IMR-90 (cell line): Measurements from ENCODE around the gene KCNH4. TPM values are rescaled to one million over a fixed set of nuclear protein-coding genes. Genes with fewer than 3 reads are reported as not detected.

Experiments
- ATAC-seq: fragments of 200-7000 bp; cut with Tn5 transposase; 2 replicates; pipeline ENCODE4 v1.9.1; 2020; ENCODE audit warnings: low read depth, mild to moderate bottlenecking, moderate library complexity
- BruUV-seq: library from RNA; stranded (reverse); fragments of 400-500 nt; replicated peaks from 2 replicates; lab custom pipeline; 2021; lab: Mats Ljungman, UMichigan
- CTCF ChIA-PET: fragments of 300-600 bp; formaldehyde crosslinking; extraction: SDS; loops from one replicate; lab custom pipeline; 2021; ENCODE audit warnings: antibody characterized with exemption; lab: Yijun Ruan, JAX
- POLR2A ChIA-PET: fragments of 300-600 bp; sonication (Branson Sonifier 250); formaldehyde crosslinking; loops from one replicate; lab custom pipeline; 2022; ENCODE audit warnings: antibody characterized with exemption; ENCODE audit not compliant: unreplicated experiment; lab: Charles Lee
- DNase-seq: peaks from one replicate; pipeline ENCODE4 v3.0.0; 2013
- H2AFZ ChIP-seq: replicated peaks from 2 replicates; pipeline ENCODE3; 2013; ENCODE audit warnings: low read length, mild to moderate bottlenecking; ENCODE audit not compliant: poor library complexity
- H2AK5ac ChIP-seq: 2 replicates; pipeline ENCODE4 v1.6.1; 2013; ENCODE audit warnings: low read depth, low read length, inconsistent platforms
- H2AK9ac ChIP-seq: replicated peaks from 2 replicates; pipeline ENCODE3; 2013; ENCODE audit warnings: mild to moderate bottlenecking, low read depth, low read length, moderate library complexity; ENCODE audit not compliant: poor library complexity
- H2BK120ac ChIP-seq: 2 replicates; pipeline ENCODE4 v1.6.1; 2013; ENCODE audit warnings: low read depth, low read length, inconsistent platforms
- H2BK15ac ChIP-seq: 3 replicates; pipeline ENCODE4 v1.6.1; 2013; ENCODE audit warnings: low read depth, low read length, inconsistent platforms
- H2BK20ac ChIP-seq: 2 replicates; pipeline ENCODE4 v1.6.1; 2013; ENCODE audit warnings: low read depth, mild to moderate bottlenecking, inconsistent platforms, low read length, moderate library complexity
- H2BK5ac ChIP-seq: 2 replicates; pipeline ENCODE4 v1.6.1; 2013; ENCODE audit warnings: mild to moderate bottlenecking, low read depth, low read length, inconsistent platforms; ENCODE audit not compliant: poor library complexity, severe bottlenecking
- H3K14ac ChIP-seq: replicated peaks from 2 replicates; pipeline ENCODE4 v1.6.1; 2013; ENCODE audit warnings: low read depth, low read length, inconsistent platforms
- H3K18ac ChIP-seq: 2 replicates; pipeline ENCODE4 v1.6.1; 2013; ENCODE audit warnings: low read depth, low read length, control low read depth
- H3K23ac ChIP-seq: 2 replicates; pipeline ENCODE4 v1.6.1; 2013; ENCODE audit warnings: low read depth, low read length, inconsistent platforms
- H3K27ac ChIP-seq: 2 replicates; pipeline ENCODE4 v1.5.1; 2013; ENCODE audit warnings: mild to moderate bottlenecking, control low read depth, low read length; ENCODE audit not compliant: insufficient read depth
- H3K27me3 ChIP-seq: 2 replicates; pipeline ENCODE4 v1.6.1; 2013; ENCODE audit warnings: low read length; ENCODE audit not compliant: control insufficient read depth, insufficient read depth
- H3K36me3 ChIP-seq: 2 replicates; pipeline ENCODE4 v1.6.1; 2013; ENCODE audit warnings: low read length, mixed read lengths; ENCODE audit not compliant: control insufficient read depth, insufficient read depth
- H3K4ac ChIP-seq: 2 replicates; pipeline ENCODE4 v1.6.1; 2013; ENCODE audit warnings: low read depth, low read length, inconsistent platforms
- H3K4me1 ChIP-seq: 2 replicates; pipeline ENCODE4 v1.6.1; 2013; ENCODE audit warnings: low read length, mixed read lengths; ENCODE audit not compliant: control insufficient read depth, insufficient read depth
- H3K4me2 ChIP-seq: 2 replicates; pipeline ENCODE4 v1.6.1; 2013; ENCODE audit warnings: low read depth, mild to moderate bottlenecking, control low read depth, low read length, moderate library complexity
- H3K4me3 ChIP-seq: 2 replicates; pipeline ENCODE4 v1.5.1; 2013; ENCODE audit warnings: low read depth, mild to moderate bottlenecking, control low read depth, low read length, moderate library complexity; ENCODE audit not compliant: insufficient read depth
- H3K56ac ChIP-seq: 2 replicates; pipeline ENCODE4 v1.6.1; 2013; ENCODE audit warnings: low read length, inconsistent platforms; ENCODE audit not compliant: insufficient read depth; ENCODE audit errors: extremely low read depth
- H3K79me1 ChIP-seq, 2 experiments: 2 replicates each; pipeline ENCODE4 v1.6.1; 2013; ENCODE audit warnings: low read length in 2 of 2, inconsistent platforms in 1 of 2, low read depth in 1 of 2
- H3K9ac ChIP-seq: 2 replicates; pipeline ENCODE4 v1.6.1; 2013; ENCODE audit warnings: low read depth, low read length, control low read depth
- H3K9me1 ChIP-seq: 2 replicates; pipeline ENCODE4 v1.6.1; 2013; ENCODE audit warnings: low read length, inconsistent platforms; ENCODE audit not compliant: insufficient read depth
- H3K9me3 ChIP-seq: 2 replicates; pipeline ENCODE4 v1.6.1; 2013; ENCODE audit warnings: low read length; ENCODE audit not compliant: control insufficient read depth, insufficient read depth
- H4K20me1 ChIP-seq: 2 replicates; pipeline ENCODE4 v1.6.1; 2013; ENCODE audit warnings: low read length, inconsistent platforms; ENCODE audit not compliant: insufficient read depth
- H4K5ac ChIP-seq: 2 replicates; pipeline ENCODE4 v1.6.1; 2013; ENCODE audit warnings: mild to moderate bottlenecking, low read depth, low read length, control low read depth
- H4K8ac ChIP-seq, 2 experiments: 2 replicates each; pipeline ENCODE4 v1.6.1; 2013; ENCODE audit warnings: low read depth in 2 of 2, low read length in 2 of 2, control low read depth in 1 of 2, inconsistent platforms in 1 of 2
- H4K91ac ChIP-seq: 2 replicates; pipeline ENCODE4 v1.6.1; 2013; ENCODE audit warnings: low read depth, low read length, inconsistent platforms; ENCODE audit not compliant: insufficient read depth
- BHLHE40 ChIP-seq: fragments of 150-350 bp; IDR thresholded peaks from 2 replicates; pipeline ENCODE4 v1.6.1; 2016; ENCODE audit warnings: mild to moderate bottlenecking, low read depth, low read length
- CEBPB ChIP-seq: IDR thresholded peaks from 2 replicates; pipeline ENCODE4 v1.6.1; 2012; ENCODE audit warnings: low read depth, low read length, improper control_type of control experiment
- FOS ChIP-seq: fragments of 150-350 bp; IDR thresholded peaks from 2 replicates; pipeline ENCODE4 v1.6.1; 2016; ENCODE audit warnings: low read depth, low read length
- MAZ ChIP-seq: IDR thresholded peaks from 2 replicates; pipeline ENCODE4 v1.6.1; 2012; ENCODE audit warnings: low read depth, mild to moderate bottlenecking, low read length, improper control_type of control experiment, moderate library complexity, borderline replicate concordance
- MXI1 ChIP-seq: IDR thresholded peaks from 2 replicates; pipeline ENCODE4 v1.6.1; 2012; ENCODE audit warnings: low read depth, mild to moderate bottlenecking, low read length, moderate library complexity, borderline replicate concordance
- POLR2A ChIP-seq: IDR thresholded peaks from 2 replicates; pipeline ENCODE4 v1.6.1; 2012; ENCODE audit warnings: mild to moderate bottlenecking, low read depth, low read length
- RAD21 ChIP-seq: IDR thresholded peaks from 2 replicates; pipeline ENCODE4 v1.6.1; 2012; ENCODE audit warnings: low read length, improper control_type of control experiment
- RCOR1 ChIP-seq: IDR thresholded peaks from 2 replicates; pipeline ENCODE4 v1.6.1; 2012; ENCODE audit warnings: mild to moderate bottlenecking, low read length, improper control_type of control experiment; ENCODE audit not compliant: insufficient replicate concordance
- SMC3 ChIP-seq: fragments of 150-350 bp; IDR thresholded peaks from 2 replicates; pipeline ENCODE4 v1.6.1; 2016; ENCODE audit warnings: low read depth, mild to moderate bottlenecking, antibody characterized with exemption, low read length, moderate library complexity
- WGBS, 2 experiments: methylation state at CpG; one replicate each; pipeline versions ENCODE4 v1.1.5 to v1.1.7; 2013; ENCODE audit warnings: missing lambda C conversion rate in 2 of 2; ENCODE audit not compliant: insufficient read length in 1 of 2; ENCODE audit errors: extremely low coverage in 2 of 2; 5-methylcytosine and 5-hydroxymethylcytosine counted together
- dilution Hi-C: fragments of 300-500 bp; cut with HindIII; formaldehyde crosslinking; loops from one replicate; pipeline ENCODE4 v1.14.3; 2018; ENCODE audit warnings: low sequenced_read_pairs; ENCODE audit not compliant: unreplicated experiment
- in situ Hi-C: fragments of 300-500 bp; cut with MboI; formaldehyde crosslinking; loops from 3 replicates; pipeline ENCODE4 v1.14.3; 2019; ENCODE audit warnings: low sequenced_read_pairs, inconsistent platforms, mixed read lengths
- intact Hi-C: fragments of 100-400 bp; cut with micrococcal nuclease; formaldehyde crosslinking; loops from 2 replicates; pipeline ENCODE4 v1.10.0; 2022
- polyA plus RNA-seq, 3 experiments: library from polyadenylated mRNA; depleted of rRNA; stranded (reverse); fragments of >200 nt; gene quantifications; 2 replicates each; pipeline ENCODE4 v1.2.3, GENCODE V29; 2012; ENCODE audit warnings: low replicate concordance in 1 of 3
- total RNA-seq: library from RNA; depleted of rRNA; stranded (reverse); fragments of >200 nt; gene quantifications from 2 replicates; pipeline ENCODE4 v1.2.3, GENCODE V29; 2012

Gene KCNH4
- total and polyA plus RNA-seq, 2 of the 4 experiments (the other 2 are of a cell fraction): 0.03 TPM; not detected in 1

DNA sequence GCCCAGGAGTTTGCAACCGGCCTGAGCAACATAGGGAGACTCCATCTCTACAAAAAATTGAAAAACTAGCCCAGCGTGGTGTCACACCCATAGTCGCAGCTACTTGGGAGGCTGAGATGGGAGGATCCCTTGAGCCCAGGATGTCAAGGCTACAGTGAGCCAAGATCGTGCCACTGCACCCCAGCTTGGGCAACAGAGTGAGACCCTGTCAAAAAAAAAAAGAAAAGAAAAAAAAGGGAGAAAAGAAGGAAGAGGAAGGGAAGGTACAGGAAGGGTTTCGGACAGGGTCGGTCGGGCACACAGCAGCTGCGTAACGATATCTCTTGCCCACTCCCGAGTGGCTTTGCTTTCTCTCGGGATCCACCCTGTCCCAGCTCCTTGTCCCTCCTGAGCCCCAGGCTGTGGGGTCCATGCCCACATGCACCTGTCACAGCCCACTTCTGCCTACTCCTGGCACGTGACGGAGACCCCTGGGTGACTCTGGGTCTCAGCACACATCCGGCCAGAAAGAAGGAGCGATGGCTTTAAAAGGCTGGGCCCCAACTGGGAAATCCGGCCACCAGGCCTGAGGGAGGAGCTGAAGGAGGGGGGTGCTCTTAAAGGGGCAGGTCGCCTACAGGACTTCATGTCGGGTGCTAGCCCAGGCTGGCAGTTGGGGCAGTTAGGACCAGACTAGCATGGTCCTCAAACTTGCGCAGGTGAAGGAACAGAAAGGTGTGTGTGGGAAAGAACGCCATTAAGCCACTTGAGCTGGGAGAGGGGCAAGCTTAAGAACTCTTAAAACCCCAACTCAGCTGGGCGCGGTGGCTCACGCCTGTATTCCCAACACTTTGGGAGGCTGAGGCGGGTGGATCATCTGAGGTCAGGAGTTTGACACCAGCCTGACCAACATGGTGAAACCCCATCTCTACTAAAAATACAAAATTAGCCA lies 13.3 kb upstream of the KCNH4 start, which contains the start of gene GHDC:
Gene GHDC (minus strand): TSS at position 526 of the 931 bp plus-strand sequence. CDS start 913 bp downstream, outside the sequence.
- ATAC-seq: peak; percentile 98
- H3K27ac ChIP-seq: peak within 1 kb of the TSS; percentile 87
- peak within 1 kb of the TSS; percentile 31; the same call in 1 of the 2 replicates for H2BK20ac ChIP-seq

More for the DNA sequence above, 13.3 kb upstream of the KCNH4 start, which contains the start of gene GHDC:
- peak; percentile 64 for DNase-seq
- TF ChIP-seq BHLHE40 (peak; percentile 56; the same call in 1 of the 2 replicates), RAD21 (no peak), FOS (no peak), RCOR1 (no peak), MAZ (peak; percentile 53; the same call in 1 of the 2 replicates), MXI1 (no peak), SMC3 (no peak), CEBPB (no peak), POLR2A (no peak)
- in situ Hi-C loops: no loop called here
- no peaks in the 10 kb centered on the region for H3K4me1 ChIP-seq
- CTCF ChIA-PET: interaction anchor here (0.6 to 1.2 kb wide), 3 partner anchors 10 to 59 kb away, joined by 3 to 6 read pairs (median 3); no protein-coding TSS in a partner anchor
- peak within 1 kb of the TSS; percentile 78 for H2BK5ac ChIP-seq
- H3K27me3 ChIP-seq: no peaks in the 10 kb centered on the region
- H4K20me1 ChIP-seq: peaks cover 3% of the 10 kb centered on the region; the same call in 1 of the 2 replicates
- H3K56ac ChIP-seq: 0 out of 2 replicates have a peak within 1 kb of the TSS, but pooled peaks have one; percentile 13
- peak within 1 kb of the TSS; percentile 86 for H3K18ac ChIP-seq
- H3K9ac ChIP-seq: peak within 1 kb of the TSS; percentile 81
- no peaks in the 10 kb centered on the region for H3K9me3 ChIP-seq
- peak within 1 kb of the TSS; percentile 89; the same call in 2 of the 3 replicates for H2BK15ac ChIP-seq
- H3K36me3 ChIP-seq: peaks cover 2% of the 10 kb centered on the region; the same call in 1 of the 2 replicates
- peak within 1 kb of the TSS; percentile 99 for H3K4ac ChIP-seq
- peak within 1 kb of the TSS; percentile 74 to 100 for H4K8ac ChIP-seq
- peak within 1 kb of the TSS; percentile 95 for H2AFZ ChIP-seq
- peak within 1 kb of the TSS; percentile 84 for H3K4me2 ChIP-seq
- H3K14ac ChIP-seq: peak within 1 kb of the TSS; percentile 99
- dilution Hi-C loops: no loop called here
- peak within 1 kb of the TSS; percentile 97 for H4K5ac ChIP-seq
- peak within 1 kb of the TSS; percentile 84 for H2AK9ac ChIP-seq
- WGBS, 2 experiments: 19% methylated on average over 5 of the region's 24 CpGs; no CpG with 5 or more reads in 1 of the 2 experiments
- POLR2A ChIA-PET: no interaction called here
- BruUV-seq: no TSS peak
- peak within 1 kb of the TSS; percentile 97 for H4K91ac ChIP-seq
- intact Hi-C loops: no loop called here
- H3K4me3 ChIP-seq: peak within 1 kb of the TSS; percentile 77
- peaks cover 0 to 8% of the 10 kb centered on the region in 2 experiments; a peak in 1 of 4 replicates for H3K79me1 ChIP-seq
- H2BK120ac ChIP-seq: peak within 1 kb of the TSS; percentile 78
- peak within 1 kb of the TSS; percentile 83 for H2AK5ac ChIP-seq
- peaks cover 12% of the 10 kb centered on the region for H3K9me1 ChIP-seq
- H3K23ac ChIP-seq: peak within 1 kb of the TSS; percentile 94; the same call in 1 of the 2 replicates
